Stimulated activated CD4-positive, alpha-beta T cell treated with anti-CD3 and anti-CD28 coated beads, Interleukin-12 subunit alpha, Interleukin-12 subunit beta, amount 100 ng/mL, for 24 hours (primary cell): ENCODE measurements around the gene FBF1.

ENCODE experiments used
- DNase-seq, 2 experiments: peaks; one replicate each; pipeline ENCODE4 v3.0.0-alpha.2; 2020; ENCODE audit warnings: low read depth in 2 of 2

Gene FBF1

GRCh38 chr17:75950421-75950820 lies 9.6 kb upstream of the FBF1 start:
- DNase-seq, result no peak

- DNase-seq, result no peak
Measured at GRCh38 chr17:75945211-75945610, 4.4 kb upstream of the FBF1 start.

GRCh38 chr17:75943491-75943890 lies 2.6 kb upstream of the FBF1 start:
- DNase-seq, result no peak

- DNase-seq, result no peak
Measured at GRCh38 chr17:75942473-75942872, 1.6 kb upstream of the FBF1 start.

GRCh38 chr17:75941442-75941819 lies 589 bp upstream of the FBF1 start:
- no peak for DNase-seq

- DNase-seq, result no peak
Measured at GRCh38 chr17:75937652-75938051, 3.2 kb downstream of the FBF1 start.

GRCh38 chr17:75933808-75934207 lies 7.0 kb downstream of the FBF1 start:
- DNase-seq, result no peak

- DNase-seq, result no peak
Measured at GRCh38 chr17:75932852-75933251, 8.0 kb downstream of the FBF1 start.

- DNase-seq, result no peak
Measured at GRCh38 chr17:75931062-75931461, 9.8 kb downstream of the FBF1 start.

GRCh38 chr17:75927286-75927922 lies 13.4 kb downstream of the FBF1 start:
- no peak for DNase-seq

- DNase-seq, result no peak
Measured at GRCh38 chr17:75926456-75926855, 14.4 kb downstream of the FBF1 start.

- DNase-seq, result no peak
Measured at GRCh38 chr17:75925912-75926311, 14.9 kb downstream of the FBF1 start.

- no peak for DNase-seq
Measured at GRCh38 chr17:75925103-75925502, 15.7 kb downstream of the FBF1 start.

- DNase-seq, result no peak
Measured at GRCh38 chr17:75922963-75923874, 17.6 kb downstream of the FBF1 start.

GRCh38 chr17:75922173-75922961 lies 18.5 kb downstream of the FBF1 start:
- DNase-seq, result no peak

- no peak for DNase-seq
Measured at GRCh38 chr17:75921596-75921995, 19.2 kb downstream of the FBF1 start.

GRCh38 chr17:75920045-75920560 lies 20.7 kb downstream of the FBF1 start:
- DNase-seq, result no peak

- DNase-seq, result no peak
Measured at GRCh38 chr17:75919611-75920010, 21.2 kb downstream of the FBF1 start.

GRCh38 chr17:75917917-75918445 lies 22.9 kb downstream of the FBF1 start:
- no peak for DNase-seq

GRCh38 chr17:75917141-75917916 lies 23.5 kb downstream of the FBF1 start:
- DNase-seq, result no peak

- DNase-seq, result no peak
Measured at GRCh38 chr17:75915268-75915667, 25.6 kb downstream of the FBF1 start.
